Measurements from ENCODE around the gene MALSU1. TPM values are rescaled to one million over a fixed set of nuclear protein-coding genes. Genes with fewer than 3 reads are reported as not detected.

The MALSU1 gene
- total and polyA plus RNA-seq, 2 of the 13 experiments (the other 11 are each of a cell fraction or from before 2014, with no cell fraction given) = 72.0 to 141 TPM

GRCh38 chr7:23293500-23294073 is 5.6 kb upstream of the MALSU1 start (continued):
- TF ChIP-seq PHF8 (CRISPR knock-in tag; IDR thresholded peaks at IDR 0.05) (peak; percentile 46; the same call in 1 of the 2 replicates), ZNF280B (CRISPR knock-in tag; IDR thresholded peaks at IDR 0.05; ENCODE audit: borderline replicate concordance) (0 out of 2 replicates have a peak, but pooled peaks have one; percentile 20), ZNF546 (CRISPR knock-in tag; conservative IDR thresholded peaks at IDR 0.05) (no peak; the same call in 1 of the 2 replicates), PAXIP1 (CRISPR knock-in tag; conservative IDR thresholded peaks at IDR 0.05) (peak; percentile 95), ZNF232 (CRISPR knock-in tag; IDR thresholded peaks at IDR 0.05; ENCODE audit: borderline replicate concordance) (peak; percentile 64; the same call in 1 of the 2 replicates), ZNF703 (CRISPR knock-in tag; IDR thresholded peaks at IDR 0.05; ENCODE audit: borderline replicate concordance) (no peak), SMAD1 (CRISPR knock-in tag; IDR thresholded peaks at IDR 0.05; ENCODE audit: borderline replicate concordance, low read depth) (no peak), DMTF1 (CRISPR knock-in tag; IDR thresholded peaks at IDR 0.05) (no peak), EZH2 (conservative IDR thresholded peaks at IDR 0.05; ENCODE audit: low read depth, low read length) (no peak), ATF7 (IDR thresholded peaks at IDR 0.05) (no peak), ATF7 (CRISPR knock-in tag; IDR thresholded peaks at IDR 0.05) (0 out of 2 replicates have a peak, but pooled peaks have one; percentile 33), ATF6 (CRISPR knock-in tag; conservative IDR thresholded peaks at IDR 0.05) (no peak), ZNF562 (CRISPR knock-in tag; IDR thresholded peaks at IDR 0.05; ENCODE audit: borderline replicate concordance) (no peak), MZF1 (CRISPR knock-in tag; IDR thresholded peaks at IDR 0.05; ENCODE audit: borderline replicate concordance) (no peak), NR2F6 (IDR thresholded peaks at IDR 0.05) (peak; percentile 32; the same call in 1 of the 2 replicates), NR2F6 (CRISPR knock-in tag; IDR thresholded peaks at IDR 0.05) (peak; percentile 58), TCF12 (IDR thresholded peaks at IDR 0.05) (no peak), TCF12 (CRISPR knock-in tag; IDR thresholded peaks at IDR 0.05) (no peak), ZNF207 (IDR thresholded peaks at IDR 0.05; ENCODE audit: borderline replicate concordance) (no peak), KAT7 (CRISPR knock-in tag; IDR thresholded peaks at IDR 0.05; ENCODE audit: borderline replicate concordance) (no peak; the same call in 1 of the 2 replicates), ETV6 (CRISPR knock-in tag; conservative IDR thresholded peaks at IDR 0.05) (no peak)
